Measurements from ENCODE around the gene MYO9B.

- no peak for TF ChIP-seq EZH2 (IDR thresholded peaks at IDR 0.05; ENCODE audit: borderline replicate concordance, low read depth, low read length, severe bottlenecking)
- TF ChIP-seq CTCF (IDR thresholded peaks at IDR 0.05; ENCODE audit: borderline replicate concordance, extremely low read depth, low read length, poor library complexity, severe bottlenecking): no peak
Measured at GRCh38 chr19:17136617-17137016, 61.0 kb downstream of the MYO9B start.

All from DND-41 (cell line).